Endodermal cell (in vitro differentiated cells): ENCODE data around the gene ANGPT4. TPM values are rescaled to one million over a fixed set of nuclear protein-coding genes. Genes with fewer than 3 reads are reported as not detected.

ENCODE experiments used
- DNase-seq: peaks from one replicate; pipeline ENCODE4 v3.0.0-alpha.2; 2017
- H3K27ac ChIP-seq: 2 replicates; pipeline ENCODE4 v1.5.1; 2013; ENCODE audit warnings: mild to moderate bottlenecking, low read depth, low read length, moderate library complexity
- H3K27me3 ChIP-seq: 2 replicates; pipeline ENCODE4 v1.6.1; 2013; ENCODE audit warnings: mild to moderate bottlenecking, low read length, moderate library complexity; ENCODE audit not compliant: insufficient read depth, control insufficient read depth, poor library complexity, severe bottlenecking
- H3K36me3 ChIP-seq: 2 replicates; pipeline ENCODE4 v1.7.0; 2013; ENCODE audit warnings: mild to moderate bottlenecking, low read length, moderate library complexity; ENCODE audit not compliant: control insufficient read depth, insufficient read depth
- H3K4me1 ChIP-seq: one replicate; pipeline ENCODE4 v1.7.0; 2013; ENCODE audit warnings: low read length; ENCODE audit not compliant: control insufficient read depth, insufficient read depth
- H3K4me3 ChIP-seq: 2 replicates; pipeline ENCODE4 v1.5.1; 2013; ENCODE audit warnings: mild to moderate bottlenecking, low read length, moderate library complexity
- H3K9ac ChIP-seq: 2 replicates; pipeline ENCODE4 v1.6.1; 2013; ENCODE audit warnings: mild to moderate bottlenecking, low read length, moderate library complexity; ENCODE audit not compliant: poor library complexity, severe bottlenecking; ENCODE audit errors: extremely low read depth
- H3K9me3 ChIP-seq: 2 replicates; pipeline ENCODE4 v1.6.1; 2013; ENCODE audit warnings: mild to moderate bottlenecking, low read length, moderate library complexity; ENCODE audit not compliant: control insufficient read depth
- H3K27ac Mint-ChIP-seq: 2 replicates; pipeline ENCODE4 v1.8.0; 2020; ENCODE audit warnings: mixed read lengths
- H3K27me3 Mint-ChIP-seq: 2 replicates; pipeline ENCODE4 v1.8.0; 2021; ENCODE audit warnings: mild to moderate bottlenecking, mixed read lengths; ENCODE audit not compliant: insufficient read depth
- H3K36me3 Mint-ChIP-seq: 2 replicates; pipeline ENCODE4 v1.8.0; 2020; ENCODE audit warnings: low read depth, mixed read lengths
- H3K4me1 Mint-ChIP-seq: 2 replicates; pipeline ENCODE4 v1.8.0; 2020; ENCODE audit warnings: mixed read lengths
- H3K4me3 Mint-ChIP-seq: 2 replicates; pipeline ENCODE4 v1.8.0; 2020; ENCODE audit warnings: mild to moderate bottlenecking, moderate library complexity, mixed read lengths
- H3K9me3 Mint-ChIP-seq: 2 replicates; pipeline ENCODE4 v1.8.0; 2020; ENCODE audit warnings: mild to moderate bottlenecking, mixed read lengths
- WGBS, 2 experiments: methylation state at CpG; one replicate each; pipeline versions ENCODE4 v1.1.5 to v1.1.7; 2013; ENCODE audit warnings: missing lambda C conversion rate in 2 of 2, mixed read lengths in 1 of 2; ENCODE audit not compliant: insufficient coverage in 1 of 2, insufficient read length in 1 of 2; 5-methylcytosine and 5-hydroxymethylcytosine counted together
- total RNA-seq, 2 donors: library from RNA; stranded (reverse); fragmentation: NEBNext Ultra II Directional in 1 of 2; extraction: Animal tissue kit (Norgen Biotek cat#: 25700) in 1 of 2; gene quantifications; 2 replicates in 1 of 2; 3 replicates in 1 of 2; pipeline ENCODE4 v1.2.1, GENCODE V29; 2021
- TF ChIP-seq, protein P1 (sequence below): fragments of 200-600 bp; sonication (generic); conservative IDR thresholded peaks from 2 replicates; pipeline ENCODE4 v1.5.0; 2021; ENCODE audit warnings: antibody characterized with exemption, mild to moderate bottlenecking

Gene ANGPT4
- total RNA-seq, 2 donors from 2014 or later: 0.31 to 0.51 TPM

- Histone ChIP-seq H3K27me3 (no peaks in the 10 kb centered on the region), H3K4me3 (no peak overlapping the region), H3K27ac (no peak overlapping the region), H3K36me3 (no peaks in the 10 kb centered on the region), H3K9ac (no peak overlapping the region), H3K4me1 (peaks cover 7% of the 10 kb centered on the region), H3K9me3 (no peaks in the 10 kb centered on the region)
- no peak overlapping the region for H3K4me3 Mint-ChIP-seq
- no peak overlapping the region for H3K27ac Mint-ChIP-seq
- DNase-seq: no peak
- TF ChIP-seq, protein P1, sequence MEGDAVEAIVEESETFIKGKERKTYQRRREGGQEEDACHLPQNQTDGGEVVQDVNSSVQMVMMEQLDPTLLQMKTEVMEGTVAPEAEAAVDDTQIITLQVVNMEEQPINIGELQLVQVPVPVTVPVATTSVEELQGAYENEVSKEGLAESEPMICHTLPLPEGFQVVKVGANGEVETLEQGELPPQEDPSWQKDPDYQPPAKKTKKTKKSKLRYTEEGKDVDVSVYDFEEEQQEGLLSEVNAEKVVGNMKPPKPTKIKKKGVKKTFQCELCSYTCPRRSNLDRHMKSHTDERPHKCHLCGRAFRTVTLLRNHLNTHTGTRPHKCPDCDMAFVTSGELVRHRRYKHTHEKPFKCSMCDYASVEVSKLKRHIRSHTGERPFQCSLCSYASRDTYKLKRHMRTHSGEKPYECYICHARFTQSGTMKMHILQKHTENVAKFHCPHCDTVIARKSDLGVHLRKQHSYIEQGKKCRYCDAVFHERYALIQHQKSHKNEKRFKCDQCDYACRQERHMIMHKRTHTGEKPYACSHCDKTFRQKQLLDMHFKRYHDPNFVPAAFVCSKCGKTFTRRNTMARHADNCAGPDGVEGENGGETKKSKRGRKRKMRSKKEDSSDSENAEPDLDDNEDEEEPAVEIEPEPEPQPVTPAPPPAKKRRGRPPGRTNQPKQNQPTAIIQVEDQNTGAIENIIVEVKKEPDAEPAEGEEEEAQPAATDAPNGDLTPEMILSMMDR: no peak
- WGBS, 2 experiments: 100% methylated on average over 2 to 3 of the region's 3 CpGs
- H3K9me3 Mint-ChIP-seq: no peaks in the 10 kb centered on the region
- no peaks in the 10 kb centered on the region for H3K36me3 Mint-ChIP-seq
- H3K27me3 Mint-ChIP-seq: peaks cover 9% of the 10 kb centered on the region
- H3K4me1 Mint-ChIP-seq: peaks cover 17% of the 10 kb centered on the region
Measured at GRCh38 chr20:831956-832355, 84.2 kb downstream of the ANGPT4 start.

DNA sequence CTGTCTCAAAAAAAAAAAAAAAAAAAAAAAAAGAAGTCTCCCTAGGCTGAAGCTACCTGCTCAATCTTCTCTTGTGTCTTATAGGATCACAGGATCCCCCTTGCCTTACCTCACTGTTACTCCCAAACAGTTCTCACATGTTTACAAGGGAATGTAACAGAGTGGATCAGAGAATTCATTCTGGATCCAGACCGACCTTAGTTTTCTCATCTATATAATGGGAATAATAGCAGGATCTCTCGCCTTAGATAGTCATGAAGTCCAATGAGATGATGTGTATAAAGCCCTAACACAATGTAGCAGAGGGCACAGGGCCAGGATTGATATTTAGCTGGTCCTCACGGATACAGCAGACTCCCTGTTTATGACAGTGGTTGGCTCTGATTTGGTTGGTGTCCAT lies 84.9 kb downstream of the ANGPT4 start:
- H3K4me3 ChIP-seq: no peak overlapping the region
- WGBS, 2 experiments: 85 to 90% methylated on average over 2 to 3 of the region's 3 CpGs
- no peak overlapping the region for H3K27ac ChIP-seq
- peaks cover 7% of the 10 kb centered on the region for H3K4me1 ChIP-seq
- peaks cover 17% of the 10 kb centered on the region for H3K4me1 Mint-ChIP-seq
- H3K4me3 Mint-ChIP-seq: no peak overlapping the region
- H3K27ac Mint-ChIP-seq: no peak overlapping the region
- no peak overlapping the region for H3K9ac ChIP-seq
- H3K36me3 Mint-ChIP-seq: no peaks in the 10 kb centered on the region
- DNase-seq: no peak
- no peaks in the 10 kb centered on the region for H3K36me3 ChIP-seq
- no peaks in the 10 kb centered on the region for H3K9me3 Mint-ChIP-seq
- no peaks in the 10 kb centered on the region for H3K9me3 ChIP-seq
- peaks cover 9% of the 10 kb centered on the region for H3K27me3 Mint-ChIP-seq
- TF ChIP-seq, protein P1: no peak
- H3K27me3 ChIP-seq: no peaks in the 10 kb centered on the region

DNA sequence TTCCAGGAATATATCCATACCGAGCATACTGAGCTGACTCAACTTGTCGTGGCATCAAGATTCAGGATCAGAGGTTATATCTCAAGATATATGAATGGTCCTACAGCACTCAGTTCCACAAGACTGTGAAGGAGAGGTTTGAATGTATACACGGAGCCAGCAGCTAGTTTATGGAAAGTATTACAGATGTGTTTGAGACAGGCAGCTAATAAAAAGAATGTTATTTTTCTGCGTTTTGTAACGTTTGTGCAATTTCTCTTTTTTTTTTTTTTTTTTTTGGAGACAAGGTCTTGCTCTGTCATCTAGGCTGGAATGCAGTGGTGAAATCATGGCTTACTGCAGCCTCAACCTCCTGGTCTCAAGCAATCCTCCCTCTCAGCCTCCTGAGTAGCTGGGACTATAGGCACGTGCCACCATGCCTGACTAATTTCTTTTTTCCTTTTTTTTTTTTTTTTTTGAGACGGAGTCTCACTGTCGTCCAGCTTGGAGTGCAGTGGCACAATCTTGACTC lies 86.1 kb downstream of the ANGPT4 start:
- H3K36me3 ChIP-seq: no peaks in the 10 kb centered on the region
- peak overlapping the region; percentile 29 for H3K4me3 ChIP-seq
- WGBS, 2 experiments: 90 to 98% methylated on average over 4 to 8 of the region's 8 CpGs
- no peak for DNase-seq
- no peaks in the 10 kb centered on the region for H3K27me3 ChIP-seq
- Mint-ChIP-seq H3K27ac (no peak overlapping the region), H3K27me3 (peaks cover 9% of the 10 kb centered on the region), H3K36me3 (no peaks in the 10 kb centered on the region), H3K4me1 (peaks cover 17% of the 10 kb centered on the region), H3K9me3 (no peaks in the 10 kb centered on the region), H3K4me3 (no peak overlapping the region)
- no peaks in the 10 kb centered on the region for H3K9me3 ChIP-seq
- TF ChIP-seq, protein P1: no peak
- H3K4me1 ChIP-seq: peaks cover 7% of the 10 kb centered on the region
- H3K9ac ChIP-seq: no peak overlapping the region
- no peak overlapping the region for H3K27ac ChIP-seq
